HUES6 (cell line): ENCODE results near the gene TXK.

Experiments
- H3K27ac ChIP-seq: 2 replicates; pipeline ENCODE4 v1.7.0; 2013; ENCODE audit warnings: low read depth, mild to moderate bottlenecking, low read length, inconsistent platforms
- H3K27me3 ChIP-seq: 2 replicates; pipeline ENCODE4 v1.6.1; 2013; ENCODE audit warnings: low read length; ENCODE audit not compliant: control insufficient read depth, insufficient read depth
- H3K36me3 ChIP-seq: 2 replicates; pipeline ENCODE4 v1.6.1; 2013; ENCODE audit warnings: low read length; ENCODE audit not compliant: control insufficient read depth, insufficient read depth
- H3K4me1 ChIP-seq: 2 replicates; pipeline ENCODE4 v1.6.1; 2013; ENCODE audit warnings: low read length; ENCODE audit not compliant: control insufficient read depth, insufficient read depth
- H3K4me3 ChIP-seq: 2 replicates; pipeline ENCODE4 v1.5.1; 2013; ENCODE audit warnings: low read depth, low read length
- H3K9ac ChIP-seq: one replicate; pipeline ENCODE4 v1.6.1; 2013; ENCODE audit warnings: mild to moderate bottlenecking, low read length
- H3K9me3 ChIP-seq: 2 replicates; pipeline ENCODE4 v1.6.1; 2013; ENCODE audit warnings: low read depth, low read length; ENCODE audit not compliant: control insufficient read depth, insufficient read depth

Gene TXK

GRCh38 chr4:48162162-48162561, 28.1 kb upstream of the TXK start:
- no peak overlapping the region for H3K4me3 ChIP-seq
- H3K4me1 ChIP-seq: no peaks in the 10 kb centered on the region
- H3K9me3 ChIP-seq: no peaks in the 10 kb centered on the region
- H3K9ac ChIP-seq: no peak overlapping the region
- H3K36me3 ChIP-seq: no peaks in the 10 kb centered on the region
- H3K27me3 ChIP-seq: no peaks in the 10 kb centered on the region
- no peak overlapping the region for H3K27ac ChIP-seq

GRCh38 chr4:48157271-48157670, 23.2 kb upstream of the TXK start:
- no peaks in the 10 kb centered on the region for H3K4me1 ChIP-seq
- H3K4me3 ChIP-seq: no peak overlapping the region
- H3K27me3 ChIP-seq: no peaks in the 10 kb centered on the region
- peaks cover 13% of the 10 kb centered on the region for H3K36me3 ChIP-seq
- H3K9me3 ChIP-seq: peaks cover 29% of the 10 kb centered on the region
- H3K9ac ChIP-seq: no peak overlapping the region
- no peak overlapping the region for H3K27ac ChIP-seq

GRCh38 chr4:48156423-48156822, 22.4 kb upstream of the TXK start:
- peaks cover 29% of the 10 kb centered on the region for H3K9me3 ChIP-seq
- no peak overlapping the region for H3K27ac ChIP-seq
- no peak overlapping the region for H3K9ac ChIP-seq
- no peaks in the 10 kb centered on the region for H3K27me3 ChIP-seq
- H3K4me3 ChIP-seq: no peak overlapping the region
- peaks cover 13% of the 10 kb centered on the region for H3K36me3 ChIP-seq
- H3K4me1 ChIP-seq: no peaks in the 10 kb centered on the region

- no peak overlapping the region for H3K9ac ChIP-seq
- no peaks in the 10 kb centered on the region for H3K27me3 ChIP-seq
- H3K27ac ChIP-seq: no peak overlapping the region
- H3K36me3 ChIP-seq: peaks cover 13% of the 10 kb centered on the region
- H3K4me1 ChIP-seq: no peaks in the 10 kb centered on the region
- peaks cover 29% of the 10 kb centered on the region for H3K9me3 ChIP-seq
- H3K4me3 ChIP-seq: no peak overlapping the region
These were observed 19.9 kb upstream of the TXK start for GRCh38 chr4:48153791-48154550.

- Histone ChIP-seq H3K27ac (no peak overlapping the region), H3K9me3 (peaks cover 29% of the 10 kb centered on the region), H3K9ac (no peak overlapping the region), H3K4me1 (no peaks in the 10 kb centered on the region), H3K36me3 (peaks cover 13% of the 10 kb centered on the region), H3K4me3 (no peak overlapping the region), H3K27me3 (no peaks in the 10 kb centered on the region)
These were observed 18.2 kb upstream of the TXK start for GRCh38 chr4:48152259-48152658.

GRCh38 chr4:48149827-48150370, 15.8 kb upstream of the TXK start:
- Histone ChIP-seq H3K4me1 (no peaks in the 10 kb centered on the region), H3K27me3 (no peaks in the 10 kb centered on the region), H3K9me3 (peaks cover 12% of the 10 kb centered on the region), H3K36me3 (0 out of 2 replicates have a peak, but pooled peaks cover under 1% of the 10 kb centered on the region), H3K9ac (no peak overlapping the region), H3K27ac (no peak overlapping the region), H3K4me3 (no peak overlapping the region)

GRCh38 chr4:48147621-48148020, 13.6 kb upstream of the TXK start:
- Histone ChIP-seq H3K9me3 (no peaks in the 10 kb centered on the region), H3K27ac (no peak overlapping the region), H3K4me1 (no peaks in the 10 kb centered on the region), H3K4me3 (no peak overlapping the region), H3K36me3 (no peaks in the 10 kb centered on the region), H3K27me3 (no peaks in the 10 kb centered on the region), H3K9ac (no peak overlapping the region)

- Histone ChIP-seq H3K36me3 (no peaks in the 10 kb centered on the region), H3K9me3 (no peaks in the 10 kb centered on the region), H3K9ac (no peak overlapping the region), H3K27ac (no peak overlapping the region), H3K4me1 (no peaks in the 10 kb centered on the region), H3K27me3 (no peaks in the 10 kb centered on the region), H3K4me3 (no peak overlapping the region)
These were observed 7.0 kb upstream of the TXK start for GRCh38 chr4:48141048-48141447.

GRCh38 chr4:48139691-48140090, 5.6 kb upstream of the TXK start:
- Histone ChIP-seq H3K4me1 (no peaks in the 10 kb centered on the region), H3K9ac (no peak overlapping the region), H3K9me3 (no peaks in the 10 kb centered on the region), H3K27ac (no peak overlapping the region), H3K4me3 (no peak overlapping the region), H3K36me3 (no peaks in the 10 kb centered on the region), H3K27me3 (no peaks in the 10 kb centered on the region)

GRCh38 chr4:48138936-48139335, 4.9 kb upstream of the TXK start:
- Histone ChIP-seq H3K4me3 (no peak overlapping the region), H3K27me3 (no peaks in the 10 kb centered on the region), H3K27ac (no peak overlapping the region), H3K4me1 (no peaks in the 10 kb centered on the region), H3K9ac (no peak overlapping the region), H3K9me3 (no peaks in the 10 kb centered on the region), H3K36me3 (no peaks in the 10 kb centered on the region)

GRCh38 chr4:48138511-48138910, 4.5 kb upstream of the TXK start:
- no peak overlapping the region for H3K9ac ChIP-seq
- H3K4me3 ChIP-seq: no peak overlapping the region
- no peaks in the 10 kb centered on the region for H3K9me3 ChIP-seq
- no peaks in the 10 kb centered on the region for H3K4me1 ChIP-seq
- H3K27ac ChIP-seq: no peak overlapping the region
- no peaks in the 10 kb centered on the region for H3K27me3 ChIP-seq
- H3K36me3 ChIP-seq: no peaks in the 10 kb centered on the region
